Measurements from ENCODE around the gene CNRIP1. TPM values are rescaled to one million over a fixed set of nuclear protein-coding genes. Genes with fewer than 3 reads are reported as not detected.

Gene CNRIP1
- polyA plus RNA-seq, 1 donor (not counting 4 experiments of a cell fraction or from before 2014, with no cell fraction given): 0.04 TPM

DNA sequence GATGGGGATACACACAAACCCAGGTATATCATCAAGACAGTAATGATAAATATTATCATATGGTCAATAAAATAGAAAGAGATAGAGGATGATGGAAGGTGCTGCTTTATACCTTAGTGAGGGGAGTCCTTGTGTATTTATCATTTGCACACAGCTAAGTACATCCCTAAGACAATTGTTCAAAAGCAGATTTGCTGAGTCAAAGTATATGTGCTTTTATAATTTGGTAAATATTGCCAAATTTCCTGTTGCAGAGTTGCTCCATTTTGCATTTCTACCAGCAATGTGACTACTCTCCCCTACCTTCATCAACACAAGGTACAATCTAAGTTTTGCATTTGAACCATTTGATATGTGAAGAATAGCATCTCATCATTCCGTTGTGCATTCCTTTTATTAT is 22.7 kb upstream of the CNRIP1 start:
- H3K9me1 ChIP-seq (ENCODE audit: control insufficient read depth, extremely low read depth, insufficient read depth, low read length): no peaks in the 10 kb centered on the region
- H3K27me3 ChIP-seq (ENCODE audit: control insufficient read depth, extremely low read depth, insufficient read depth, low read length): no peaks in the 10 kb centered on the region
- no peak overlapping the region for H3K4me2 ChIP-seq (ENCODE audit: control insufficient read depth, extremely low read depth, insufficient read depth, low read depth, low read length)
- FAIRE-seq (peak; percentile 29), DNase-seq (ENCODE audit: low read depth, low spot score) (no peak)
- dilution Hi-C loops (cut with MboI; ENCODE audit: extremely low pct_ligation_motif_present, low sequenced_read_pairs): no loop called here
- H2AFZ ChIP-seq (ENCODE audit: control insufficient read depth, low read length): no peak overlapping the region
- H3K4me3 ChIP-seq (ENCODE audit: control insufficient read depth in 2 of 3, extremely low read depth in 1 of 3, insufficient read depth in 2 of 3, low read depth in 1 of 3, low read length in 3 of 3): no peak overlapping the region
- no peak overlapping the region for H3K9ac ChIP-seq (ENCODE audit: control insufficient read depth, extremely low read depth, insufficient read depth, low read length)
- TF ChIP-seq, protein P1, sequence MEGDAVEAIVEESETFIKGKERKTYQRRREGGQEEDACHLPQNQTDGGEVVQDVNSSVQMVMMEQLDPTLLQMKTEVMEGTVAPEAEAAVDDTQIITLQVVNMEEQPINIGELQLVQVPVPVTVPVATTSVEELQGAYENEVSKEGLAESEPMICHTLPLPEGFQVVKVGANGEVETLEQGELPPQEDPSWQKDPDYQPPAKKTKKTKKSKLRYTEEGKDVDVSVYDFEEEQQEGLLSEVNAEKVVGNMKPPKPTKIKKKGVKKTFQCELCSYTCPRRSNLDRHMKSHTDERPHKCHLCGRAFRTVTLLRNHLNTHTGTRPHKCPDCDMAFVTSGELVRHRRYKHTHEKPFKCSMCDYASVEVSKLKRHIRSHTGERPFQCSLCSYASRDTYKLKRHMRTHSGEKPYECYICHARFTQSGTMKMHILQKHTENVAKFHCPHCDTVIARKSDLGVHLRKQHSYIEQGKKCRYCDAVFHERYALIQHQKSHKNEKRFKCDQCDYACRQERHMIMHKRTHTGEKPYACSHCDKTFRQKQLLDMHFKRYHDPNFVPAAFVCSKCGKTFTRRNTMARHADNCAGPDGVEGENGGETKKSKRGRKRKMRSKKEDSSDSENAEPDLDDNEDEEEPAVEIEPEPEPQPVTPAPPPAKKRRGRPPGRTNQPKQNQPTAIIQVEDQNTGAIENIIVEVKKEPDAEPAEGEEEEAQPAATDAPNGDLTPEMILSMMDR (optimal IDR thresholded peaks at IDR 0.05 in 1 of 3, IDR thresholded peaks at IDR 0.05 in 1 of 3, conservative IDR thresholded peaks at IDR 0.05 in 1 of 3; ENCODE audit: extremely low read depth in 1 of 3, insufficient read depth in 2 of 3, low read length in 3 of 3): no peak
- no peak for TF ChIP-seq EZH2 (IDR thresholded peaks at IDR 0.05; ENCODE audit: low read length)
- no peaks in the 10 kb centered on the region for H3K9me3 ChIP-seq (ENCODE audit: control insufficient read depth, low read depth, low read length)
- no peak overlapping the region for H3K27ac ChIP-seq (ENCODE audit: control insufficient read depth, insufficient read depth, low read length)
- no peaks in the 10 kb centered on the region for H4K20me1 ChIP-seq (ENCODE audit: control insufficient read depth, extremely low read depth, insufficient read depth, low read length)
- H3K79me2 ChIP-seq (ENCODE audit: control insufficient read depth, insufficient read depth, low read length): no peaks in the 10 kb centered on the region
- no peaks in the 10 kb centered on the region for H3K36me3 ChIP-seq (ENCODE audit: control insufficient read depth in 2 of 2, extremely low read depth in 1 of 2, insufficient read depth in 2 of 2, low read length in 2 of 2)
- H3K4me1 ChIP-seq (ENCODE audit: control insufficient read depth, extremely low read depth, insufficient read depth, low read length): peaks cover 4% of the 10 kb centered on the region

DNA sequence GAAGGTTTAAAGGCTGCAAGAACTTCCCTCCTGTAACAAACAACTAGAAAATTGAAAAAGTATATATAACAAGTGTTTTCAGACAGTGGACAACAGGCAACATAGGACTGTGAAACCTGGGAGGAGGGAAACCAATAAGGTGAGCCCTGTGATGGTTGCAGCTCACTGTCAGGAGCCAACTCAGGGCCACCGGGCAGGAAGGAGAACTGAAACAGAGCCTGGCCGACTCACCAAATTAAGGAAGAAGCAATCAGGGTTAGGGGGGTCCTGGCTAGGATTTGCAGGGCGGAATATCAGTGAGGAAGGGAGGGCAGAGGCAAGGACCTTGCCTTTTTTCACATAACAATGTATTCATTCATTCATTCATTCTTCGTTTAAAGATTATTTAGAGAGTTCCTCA is 21.8 kb upstream of the CNRIP1 start:
- Histone ChIP-seq H3K79me2 (ENCODE audit: control insufficient read depth, insufficient read depth, low read length) (no peaks in the 10 kb centered on the region), H3K9me3 (ENCODE audit: control insufficient read depth, low read depth, low read length) (no peaks in the 10 kb centered on the region), H3K4me3 (ENCODE audit: control insufficient read depth in 2 of 3, extremely low read depth in 1 of 3, insufficient read depth in 2 of 3, low read depth in 1 of 3, low read length in 3 of 3) (no peak overlapping the region), H2AFZ (ENCODE audit: control insufficient read depth, low read length) (no peak overlapping the region), H3K27ac (ENCODE audit: control insufficient read depth, insufficient read depth, low read length) (no peak overlapping the region), H3K9ac (ENCODE audit: control insufficient read depth, extremely low read depth, insufficient read depth, low read length) (no peak overlapping the region), H3K27me3 (ENCODE audit: control insufficient read depth, extremely low read depth, insufficient read depth, low read length) (no peaks in the 10 kb centered on the region), H3K4me1 (ENCODE audit: control insufficient read depth, extremely low read depth, insufficient read depth, low read length) (peaks cover 7% of the 10 kb centered on the region), H3K4me2 (ENCODE audit: control insufficient read depth, extremely low read depth, insufficient read depth, low read depth, low read length) (no peak overlapping the region), H3K36me3 (ENCODE audit: control insufficient read depth in 2 of 2, extremely low read depth in 1 of 2, insufficient read depth in 2 of 2, low read length in 2 of 2) (no peaks in the 10 kb centered on the region), H4K20me1 (ENCODE audit: control insufficient read depth, extremely low read depth, insufficient read depth, low read length) (no peaks in the 10 kb centered on the region), H3K9me1 (ENCODE audit: control insufficient read depth, extremely low read depth, insufficient read depth, low read length) (no peaks in the 10 kb centered on the region)
- DNase-seq (ENCODE audit: low read depth, low spot score): no peak
- no peak for FAIRE-seq
- TF ChIP-seq EZH2 (IDR thresholded peaks at IDR 0.05; ENCODE audit: low read length): no peak
- TF ChIP-seq, protein P1 (optimal IDR thresholded peaks at IDR 0.05 in 1 of 3, IDR thresholded peaks at IDR 0.05 in 1 of 3, conservative IDR thresholded peaks at IDR 0.05 in 1 of 3; ENCODE audit: extremely low read depth in 1 of 3, insufficient read depth in 2 of 3, low read length in 3 of 3): no peak
- dilution Hi-C loops (cut with MboI; ENCODE audit: extremely low pct_ligation_motif_present, low sequenced_read_pairs): no loop called here
